ENCODE measurements around the gene RBM22.
A peak's percentile ranks its signal among the peaks of the same experiment; 100 is the strongest.

The RBM22 gene

DNA sequence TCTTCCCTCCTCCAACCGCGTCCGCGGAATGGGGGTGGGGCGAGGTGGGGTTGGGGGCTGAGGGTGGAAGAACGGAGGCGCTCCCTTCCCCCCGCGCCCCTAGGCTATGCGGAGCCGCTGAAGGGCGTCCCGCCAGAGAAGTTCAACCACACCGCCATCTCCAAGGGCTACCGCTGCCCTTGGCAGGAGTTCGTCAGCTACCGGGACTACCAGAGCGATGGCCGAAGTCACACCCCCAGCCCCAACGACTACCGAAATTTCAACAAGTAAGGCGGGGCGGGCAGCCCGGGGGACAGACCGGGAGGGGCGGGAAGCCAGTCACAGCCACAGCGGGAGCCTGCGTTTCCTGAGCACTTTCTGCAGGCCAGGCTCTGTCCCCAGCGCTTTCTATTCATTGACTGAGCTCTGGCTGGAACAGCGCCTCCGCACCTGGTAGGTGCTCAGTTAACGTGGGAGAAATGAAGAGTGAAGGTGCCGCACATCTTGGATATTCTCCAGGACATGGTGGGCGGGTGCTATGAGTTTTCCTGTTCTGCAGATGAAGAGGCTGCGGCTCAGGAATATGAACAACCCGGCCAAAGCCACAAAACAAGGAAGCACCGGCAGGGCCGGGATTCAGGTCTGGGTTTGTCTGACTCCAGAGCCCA lies 28.5 kb downstream of the RBM22 start:
- DNase-seq (ENCODE audit: low spot score), result no peak

DNA sequence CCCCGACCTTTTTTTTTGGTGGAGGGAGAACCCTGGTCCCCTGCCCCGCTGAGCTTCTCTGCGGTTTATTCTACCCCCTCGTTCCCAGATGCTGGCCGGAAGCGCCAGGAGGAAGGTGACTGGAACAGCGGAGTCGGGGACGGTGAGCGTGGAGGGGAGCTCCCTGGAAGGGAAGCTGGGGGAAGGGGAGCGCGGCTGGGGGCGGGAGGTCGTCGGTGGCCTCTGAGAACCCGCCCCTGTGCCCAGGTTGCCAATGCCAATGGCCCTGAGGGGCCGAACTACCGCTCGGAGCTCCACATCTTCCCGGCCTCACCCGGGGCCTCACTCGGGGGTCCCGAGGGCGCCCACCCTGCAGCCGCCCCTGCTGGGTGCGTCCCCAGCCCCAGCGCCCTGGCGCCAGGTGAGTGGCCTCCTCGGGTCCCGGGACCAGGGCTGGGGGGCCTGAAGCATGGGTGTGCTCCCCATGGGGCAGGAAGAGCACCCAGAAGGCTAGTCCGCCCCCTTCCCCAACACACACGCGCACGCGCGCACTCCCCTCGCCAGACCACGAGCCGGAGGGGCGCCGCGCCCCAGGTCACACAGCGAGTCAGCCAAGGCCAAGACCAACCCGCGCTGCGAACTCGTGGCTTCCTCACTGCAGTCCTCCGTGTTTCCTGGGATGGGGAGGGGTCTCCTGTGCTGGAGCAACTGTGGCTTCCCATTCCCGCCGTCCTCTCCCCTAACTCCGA lies 29.2 kb downstream of the RBM22 start:
- DNase-seq (ENCODE audit: low spot score), result no peak

DNA sequence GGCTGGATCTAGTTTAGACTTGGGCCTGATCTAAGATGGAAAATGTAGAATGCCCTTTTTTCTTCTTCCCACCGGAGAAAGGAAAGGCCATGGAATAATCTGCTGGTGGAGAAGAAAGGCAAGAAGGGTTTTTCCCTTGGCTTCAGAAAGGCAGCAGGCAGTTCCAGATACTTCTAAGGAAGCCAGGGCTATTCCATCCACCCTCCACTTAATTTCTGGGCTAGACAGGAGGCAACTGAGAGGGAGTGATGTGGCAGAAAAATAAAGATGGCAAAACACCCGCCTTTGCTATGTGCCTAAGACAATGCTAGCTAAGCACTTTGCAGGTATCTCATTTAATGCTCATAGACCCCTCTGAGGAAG lies 29.9 kb downstream of the RBM22 start:
- DNase-seq (ENCODE audit: low spot score), result no peak

DNA sequence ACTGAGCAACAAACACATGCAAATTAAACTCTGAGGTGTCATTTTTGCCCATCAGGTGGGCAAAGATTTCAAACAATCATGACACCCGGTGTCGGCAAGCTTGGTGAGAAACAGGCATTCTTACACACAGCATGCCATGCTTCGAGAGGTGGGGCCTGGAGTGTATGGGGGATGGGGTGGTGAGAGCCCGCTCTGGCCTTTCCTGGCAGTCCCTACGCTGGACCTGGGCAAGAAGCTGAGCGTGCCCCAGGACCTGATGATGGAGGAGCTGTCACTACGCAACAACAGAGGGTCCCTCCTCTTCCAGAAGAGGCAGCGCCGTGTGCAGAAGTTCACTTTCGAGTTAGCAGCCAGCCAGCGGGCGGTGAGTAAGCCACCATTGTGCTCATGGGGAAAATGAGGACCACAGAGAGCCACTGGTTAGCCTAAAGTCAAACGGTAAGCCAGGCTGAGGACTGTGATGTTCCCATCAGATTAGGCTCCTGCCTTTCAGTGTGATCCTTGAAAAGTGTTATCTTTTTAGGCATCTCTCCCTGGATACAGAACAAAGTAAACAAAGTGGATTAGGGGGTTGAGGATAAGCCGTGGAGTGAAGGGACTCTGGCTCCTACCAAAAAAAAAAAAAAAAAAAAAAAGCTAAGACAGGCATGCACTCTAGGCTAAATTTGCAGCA lies 30.5 kb downstream of the RBM22 start:
- DNase-seq (ENCODE audit: low spot score), result no peak

DNA sequence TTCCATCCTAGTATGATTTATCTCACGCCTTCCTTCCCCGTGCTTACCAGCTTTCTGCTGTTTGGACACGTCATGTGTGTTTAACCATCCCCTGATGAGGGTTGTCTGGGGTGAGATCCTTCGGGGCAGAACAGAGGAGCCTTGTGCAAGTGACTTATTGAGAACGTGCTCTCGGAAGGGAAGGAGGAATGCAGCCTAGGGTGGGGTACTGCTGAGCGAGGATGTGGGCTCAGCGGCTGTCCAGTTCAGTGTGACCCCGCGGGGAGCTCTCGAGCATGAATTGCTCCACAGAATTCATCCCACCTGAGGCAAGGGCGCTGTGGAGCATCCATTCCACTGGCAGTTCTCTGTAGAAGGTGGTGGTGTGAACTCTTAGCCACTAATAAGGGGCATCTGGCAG lies 35.8 kb downstream of the RBM22 start:
- peak; percentile 79 for DNase-seq (ENCODE audit: low spot score)

DNA sequence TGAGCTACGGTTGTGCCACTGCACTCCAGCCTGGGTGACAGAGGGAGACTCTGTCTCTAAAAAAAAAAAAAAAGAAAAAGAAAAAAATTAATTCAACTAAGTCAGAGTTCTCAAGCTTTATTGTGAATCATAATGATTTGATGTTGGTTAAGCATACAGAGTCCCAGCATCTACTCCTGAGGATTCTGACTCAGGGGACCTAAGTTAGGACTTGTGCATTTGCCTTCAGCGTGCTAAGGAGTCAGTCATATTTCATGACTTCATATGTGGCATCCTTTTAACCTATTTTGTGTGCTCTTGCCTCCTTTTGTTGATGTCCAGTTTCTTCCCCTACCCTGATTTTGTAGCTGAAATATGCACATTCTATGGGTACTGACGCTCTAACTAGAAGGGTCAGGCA lies 36.9 kb downstream of the RBM22 start:
- DNase-seq (ENCODE audit: low spot score), result no peak

DNA sequence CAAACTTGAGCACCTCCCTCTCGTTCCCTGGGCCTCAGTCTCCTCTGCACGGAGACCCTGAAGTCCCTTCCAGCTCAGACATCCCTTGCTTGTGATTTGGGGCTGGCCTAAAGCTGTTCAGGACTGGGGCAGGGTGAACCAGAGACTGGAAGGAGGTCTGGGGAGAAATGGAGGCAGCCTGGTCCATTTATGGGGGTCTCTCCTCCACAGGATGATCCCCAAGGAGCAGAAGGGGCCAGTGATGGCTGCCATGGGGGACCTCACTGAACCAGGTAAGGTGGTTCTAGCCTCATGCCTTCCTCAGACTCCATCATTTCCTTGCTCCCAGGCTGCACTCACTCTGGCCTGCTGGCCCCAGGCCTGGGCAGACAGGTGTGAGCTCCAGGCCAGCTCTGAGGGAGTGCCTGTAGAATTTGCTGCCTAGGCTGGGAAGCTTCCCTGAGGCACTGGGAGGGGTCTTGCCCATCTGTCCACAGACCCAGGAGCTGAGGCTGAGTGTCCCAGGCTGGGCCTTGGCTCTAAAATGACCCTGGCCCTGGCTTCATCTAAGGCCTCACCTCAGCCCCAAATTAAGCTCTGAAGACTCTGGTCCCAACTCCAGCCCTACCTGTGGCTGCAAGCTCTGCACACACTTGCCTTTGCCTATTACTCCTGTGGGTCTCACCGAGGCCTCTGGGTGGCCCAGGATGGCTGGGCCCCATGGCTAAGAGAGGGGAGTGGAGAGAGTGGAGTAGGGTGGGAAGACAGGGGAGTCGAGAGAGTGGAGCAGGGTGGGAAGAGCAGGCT lies 37.9 kb downstream of the RBM22 start:
- DNase-seq (ENCODE audit: low spot score), result no peak

DNA sequence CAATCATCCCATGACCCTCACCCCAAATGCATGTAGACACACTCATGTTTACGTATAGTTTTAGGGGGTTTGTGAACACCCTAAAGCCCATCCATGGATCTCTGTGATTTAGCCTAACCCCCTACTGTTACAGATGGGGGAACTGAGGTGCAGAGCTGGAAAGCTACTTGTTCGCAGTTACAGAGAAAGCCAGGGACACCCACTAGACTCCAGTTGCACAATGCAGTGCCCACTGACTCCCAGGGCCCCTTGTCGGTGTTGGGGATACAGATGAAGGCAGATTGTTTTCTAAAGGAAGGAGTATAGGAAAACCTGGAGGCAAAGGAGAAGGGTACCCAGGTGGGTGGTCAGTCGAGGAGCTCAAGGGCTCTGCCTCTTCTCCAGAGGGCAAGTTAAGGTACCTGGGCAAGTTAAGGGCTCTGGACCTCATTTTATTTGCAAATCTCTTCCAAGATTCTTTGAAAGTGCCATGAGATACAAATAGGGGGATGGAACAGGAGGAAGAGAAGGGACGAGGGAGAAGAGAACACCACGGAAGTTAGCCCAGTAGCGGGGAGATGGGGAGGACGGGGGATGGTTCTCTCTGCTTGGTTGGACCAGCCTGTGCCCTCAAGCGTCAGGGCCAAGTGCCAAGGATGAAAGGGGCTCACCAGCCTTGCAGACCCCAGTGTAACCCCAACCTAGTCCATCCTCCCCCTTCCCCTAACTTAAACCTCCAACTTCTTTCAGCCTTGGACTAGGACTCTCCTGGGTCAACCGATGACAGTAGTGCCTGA lies 38.9 kb downstream of the RBM22 start:
- DNase-seq (ENCODE audit: low spot score), result no peak

DNA sequence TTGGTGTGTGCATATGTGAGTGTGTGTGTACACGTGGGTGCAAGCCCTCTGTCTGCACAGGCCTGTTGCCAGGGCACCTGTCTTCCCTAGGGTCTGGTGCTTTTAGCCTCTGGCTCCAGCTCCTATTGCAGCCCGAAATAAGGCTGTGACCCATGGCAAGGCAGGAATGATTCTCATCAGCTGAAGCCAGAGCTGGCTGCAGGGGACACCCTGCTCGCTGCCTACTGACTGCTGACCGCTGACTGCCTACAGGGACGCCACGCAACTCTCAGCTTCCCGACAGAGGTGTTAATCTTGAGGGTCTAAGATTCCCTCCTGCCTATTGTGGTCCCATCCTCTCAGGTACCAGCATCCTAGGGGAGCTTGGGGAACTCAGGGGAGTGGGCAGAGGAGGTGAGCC lies 39.8 kb downstream of the RBM22 start, which contains the start of gene MYOZ3:
Gene MYOZ3 (plus strand): TSS at position 166 of the 400 bp plus-strand sequence. CDS start 1,691 bp downstream, outside the sequence.
- no peak for DNase-seq (ENCODE audit: low spot score)

DNA sequence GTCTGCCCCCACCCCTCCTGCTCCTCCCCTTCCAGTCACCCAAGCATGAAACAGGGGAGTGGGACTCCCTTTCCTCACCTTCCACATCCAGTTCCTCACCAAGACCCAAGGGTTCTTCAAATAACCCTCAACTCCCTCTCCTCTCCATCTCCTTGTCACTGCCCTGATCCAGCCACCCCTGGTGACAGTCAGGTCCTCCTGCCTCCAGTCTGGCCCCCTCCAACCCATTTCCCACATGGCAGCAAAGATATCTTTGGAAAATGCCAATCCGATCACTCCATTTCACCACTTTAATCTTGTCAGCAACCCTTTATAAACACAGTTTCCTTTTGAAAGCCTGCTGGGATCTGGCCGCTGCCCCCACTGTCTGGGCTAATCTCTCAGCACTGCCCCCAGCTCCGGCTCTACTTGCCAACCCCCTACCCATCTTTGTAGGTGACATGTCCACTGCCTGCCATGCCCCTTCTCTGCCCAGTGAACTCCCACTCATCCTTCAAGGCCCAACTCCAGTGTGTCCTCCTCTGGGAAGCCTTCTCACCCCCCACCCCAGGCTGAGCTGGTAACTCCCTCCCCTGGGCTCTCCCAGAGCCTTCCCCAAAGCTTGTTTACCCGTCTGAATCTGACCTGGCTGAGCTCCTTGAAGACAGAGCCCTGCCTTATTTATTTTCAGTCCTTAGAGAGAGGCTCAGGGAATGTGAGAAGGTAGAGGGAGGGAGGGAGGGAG lies 40.6 kb downstream of the RBM22 start:
- no peak for DNase-seq (ENCODE audit: low spot score)

DNA sequence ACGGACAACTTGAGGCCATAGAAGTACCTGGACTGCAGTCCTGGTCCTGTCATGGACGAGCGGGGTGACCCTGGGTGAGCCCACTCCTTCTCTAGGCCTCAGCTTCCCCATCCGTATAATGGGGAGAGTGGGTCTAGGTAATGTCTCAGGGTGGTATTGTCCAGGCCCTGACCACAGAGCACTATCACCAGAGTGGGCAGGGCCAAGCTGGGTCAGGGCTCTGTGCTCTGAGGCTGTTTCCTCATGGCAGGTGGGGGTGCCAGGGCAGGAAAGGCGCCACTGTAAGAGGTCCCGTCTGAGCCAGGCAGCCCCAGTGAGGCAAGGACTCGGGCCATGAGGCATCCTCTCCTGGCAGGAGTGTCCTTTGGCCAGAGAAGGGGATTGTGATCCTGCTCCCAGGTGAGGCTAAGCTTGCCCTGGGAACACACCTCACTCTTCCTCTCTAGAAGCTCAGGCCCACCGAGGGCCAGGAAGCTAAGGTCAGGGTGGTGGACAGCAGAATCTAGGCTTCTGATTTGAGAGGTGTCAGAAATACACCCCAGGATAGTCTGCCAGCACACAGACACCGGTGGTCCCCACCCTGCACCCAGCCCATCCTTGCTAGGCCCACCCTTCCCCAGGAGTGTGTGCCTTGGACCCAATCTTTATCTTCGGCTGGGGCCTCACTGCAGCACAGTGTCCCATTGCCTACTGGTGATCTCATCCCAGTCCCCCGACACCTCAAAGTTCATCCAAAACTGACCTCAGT lies 41.3 kb downstream of the RBM22 start:
- DNase-seq (ENCODE audit: low spot score), result no peak

DNA sequence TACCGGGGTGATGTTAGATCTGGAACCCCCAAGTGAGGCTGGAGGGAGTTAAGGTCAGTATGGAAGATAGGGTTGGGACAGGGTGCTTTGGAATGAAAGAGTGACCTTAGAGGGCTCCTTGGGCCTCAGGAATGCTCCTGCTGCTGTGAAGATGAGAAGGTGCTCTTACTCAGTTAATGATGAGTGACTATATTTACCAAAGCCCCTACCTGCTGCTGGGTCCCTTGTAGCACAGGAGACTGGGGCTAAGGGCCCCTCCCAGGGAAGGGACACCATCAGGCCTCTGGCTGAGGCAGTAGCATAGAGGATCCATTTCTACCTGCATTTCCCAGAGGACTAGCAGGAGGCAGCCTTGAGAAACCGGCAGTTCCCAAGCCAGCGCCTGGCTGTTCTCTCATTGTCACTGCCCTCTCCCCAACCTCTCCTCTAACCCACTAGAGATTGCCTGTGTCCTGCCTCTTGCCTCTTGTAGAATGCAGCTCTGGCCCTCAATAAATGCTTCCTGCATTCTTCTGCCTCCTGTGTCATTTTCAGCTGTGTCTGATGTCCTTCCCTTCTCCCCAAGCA lies 42.1 kb downstream of the RBM22 start:
- no peak for DNase-seq (ENCODE audit: low spot score)

DNA sequence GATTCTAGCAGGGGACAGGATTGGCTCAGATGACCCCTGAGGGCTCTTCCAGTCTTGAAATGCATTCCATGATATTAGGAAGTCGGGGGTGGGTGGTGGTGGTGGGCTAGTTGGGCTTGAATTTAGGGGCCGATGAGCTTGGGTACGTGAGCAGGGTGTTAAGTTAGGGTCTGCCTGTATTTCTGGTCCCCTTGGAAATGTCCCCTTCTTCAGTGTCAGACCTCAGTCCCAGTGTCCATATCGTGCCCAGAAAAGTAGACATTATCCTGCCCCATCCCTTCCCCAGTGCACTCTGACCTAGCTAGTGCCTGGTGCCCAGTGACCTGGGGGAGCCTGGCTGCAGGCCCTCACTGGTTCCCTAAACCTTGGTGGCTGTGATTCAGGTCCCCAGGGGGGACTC lies 42.7 kb downstream of the RBM22 start:
- no peak for DNase-seq (ENCODE audit: low spot score)

DNA sequence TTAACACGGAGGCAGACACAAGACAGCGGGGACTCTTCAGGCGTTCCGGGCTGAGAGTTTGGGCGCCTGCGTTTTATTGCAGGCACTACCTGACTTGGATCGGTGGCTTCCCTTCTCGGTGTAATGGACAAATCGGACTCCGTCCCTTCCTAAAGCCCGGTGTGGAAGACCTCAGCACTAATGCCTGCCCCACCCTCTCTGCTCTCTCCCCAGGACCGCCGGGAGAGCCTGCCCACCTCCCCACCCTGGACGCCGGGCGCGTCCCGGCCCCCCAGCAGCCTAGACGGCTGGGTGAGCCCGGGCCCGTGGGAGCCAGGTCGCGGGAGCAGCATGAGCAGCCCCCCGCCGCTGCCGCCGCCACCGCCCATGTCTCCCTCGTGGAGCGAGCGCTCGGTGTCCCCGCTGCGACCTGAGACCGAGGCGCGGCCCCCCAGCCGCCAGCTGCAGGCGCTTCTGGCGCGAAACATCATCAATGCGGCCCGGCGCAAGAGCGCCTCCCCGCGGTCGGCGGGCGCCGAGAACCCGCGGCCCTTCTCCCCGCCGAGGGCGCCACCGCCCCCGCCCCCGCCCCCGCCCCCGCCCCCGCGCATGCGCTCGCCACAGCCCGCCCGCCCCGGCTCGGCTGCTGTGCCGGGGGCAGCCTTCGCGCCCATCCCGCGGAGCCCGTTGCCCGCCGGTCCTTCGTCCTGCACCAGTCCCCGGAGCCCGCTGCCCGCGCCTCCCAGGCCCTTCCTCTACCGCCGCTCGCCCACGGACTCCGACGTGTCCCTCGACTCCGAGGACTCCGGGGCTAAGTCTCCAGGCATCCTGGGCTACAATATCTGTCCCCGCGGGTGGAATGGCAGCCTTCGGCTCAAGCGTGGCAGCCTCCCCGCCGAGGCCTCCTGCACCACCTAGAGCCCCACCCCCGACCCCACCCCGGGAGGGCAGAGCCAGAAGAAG lies 44.4 kb downstream of the RBM22 start:
- peak; percentile 42 for DNase-seq (ENCODE audit: low spot score)

DNA sequence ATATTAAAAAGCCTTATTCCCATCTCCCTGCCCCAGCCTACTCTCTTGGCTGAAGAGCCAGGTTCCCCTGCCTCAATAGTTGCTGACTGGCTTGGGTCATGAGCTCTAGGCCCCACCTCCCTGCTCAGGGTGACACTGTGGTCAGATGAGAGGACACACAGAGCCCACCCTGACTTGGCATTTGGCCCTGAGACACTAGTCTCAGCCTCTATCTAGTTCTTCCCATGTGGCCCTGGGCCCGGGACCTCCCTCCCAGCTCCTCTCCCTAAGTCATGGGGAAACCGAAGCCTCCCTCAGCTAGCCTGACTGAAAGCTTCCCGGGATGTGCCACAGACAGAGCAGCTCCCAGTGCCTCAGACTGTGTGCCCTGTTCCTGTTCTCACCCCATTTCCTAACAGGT lies 45.6 kb downstream of the RBM22 start:
- DNase-seq (ENCODE audit: low spot score), result no peak

DNA sequence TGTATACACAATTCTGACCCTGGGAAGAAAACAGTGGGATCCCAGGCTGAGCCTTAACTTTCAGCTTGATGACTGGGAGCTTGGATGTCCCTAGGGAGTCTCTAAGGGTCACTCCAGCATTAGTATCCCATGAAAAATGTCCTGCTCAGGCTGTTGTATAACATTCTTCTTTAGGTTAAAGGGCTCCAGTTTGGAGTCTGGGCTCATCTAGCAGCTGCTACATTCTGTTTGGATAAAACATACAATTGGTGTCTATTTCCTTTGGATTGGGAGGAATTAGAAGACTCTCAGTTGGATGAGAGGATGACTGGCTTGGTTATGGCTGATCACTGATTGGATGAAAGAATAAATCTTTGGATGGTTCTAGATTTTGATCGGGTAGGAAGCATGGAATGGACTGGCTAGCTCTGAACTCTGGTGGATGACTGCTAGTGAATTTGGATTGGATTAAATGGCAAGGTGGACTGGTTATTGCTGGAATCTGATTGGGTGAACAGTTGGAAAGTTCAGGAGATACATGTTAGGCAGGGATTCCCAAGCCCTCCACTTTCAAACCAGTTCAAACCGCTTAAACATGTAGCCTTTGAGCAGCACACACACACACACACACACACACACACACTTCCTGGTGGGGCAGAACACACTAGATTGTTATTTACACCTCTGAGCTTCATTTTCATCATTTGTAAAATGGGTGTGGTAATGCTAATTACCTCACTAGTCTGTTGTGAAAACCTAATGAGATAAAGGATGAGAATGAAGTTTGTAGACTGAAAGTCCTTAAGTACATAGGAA lies 46.9 kb downstream of the RBM22 start:
- no peak for DNase-seq (ENCODE audit: low spot score)

DNA sequence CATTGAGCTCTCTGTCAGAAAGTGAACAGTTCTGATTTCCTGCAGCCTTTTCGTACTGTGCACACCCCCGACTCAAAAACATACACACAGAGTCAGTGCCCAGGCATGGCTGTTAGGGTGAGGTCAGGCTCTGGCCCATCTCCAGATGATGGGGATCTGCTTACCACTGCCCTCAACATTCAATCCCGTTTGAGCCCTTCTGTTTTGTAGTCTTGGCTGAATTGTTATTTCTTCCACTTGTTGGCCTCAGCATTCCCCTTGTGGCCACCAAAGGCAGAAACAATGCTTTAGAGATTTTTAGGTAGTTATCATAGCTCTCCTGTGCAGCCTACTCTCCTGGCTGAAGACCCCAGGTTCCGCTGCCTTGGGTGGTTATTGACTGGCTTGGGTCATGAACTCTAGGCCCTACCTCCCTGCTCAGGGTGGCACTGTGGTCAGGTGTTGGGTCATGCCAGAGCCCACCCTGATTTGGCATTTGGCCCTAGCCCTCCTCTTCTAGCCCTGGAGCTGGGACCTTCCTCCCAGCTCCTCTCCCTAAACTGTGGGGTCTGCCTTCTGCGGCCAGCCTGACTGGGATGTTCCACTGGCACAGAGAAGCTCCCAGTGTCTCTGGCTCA lies 47.6 kb downstream of the RBM22 start:
- no peak for DNase-seq (ENCODE audit: low spot score)
